Measurements from ENCODE around the gene FBLN2.

DNA sequence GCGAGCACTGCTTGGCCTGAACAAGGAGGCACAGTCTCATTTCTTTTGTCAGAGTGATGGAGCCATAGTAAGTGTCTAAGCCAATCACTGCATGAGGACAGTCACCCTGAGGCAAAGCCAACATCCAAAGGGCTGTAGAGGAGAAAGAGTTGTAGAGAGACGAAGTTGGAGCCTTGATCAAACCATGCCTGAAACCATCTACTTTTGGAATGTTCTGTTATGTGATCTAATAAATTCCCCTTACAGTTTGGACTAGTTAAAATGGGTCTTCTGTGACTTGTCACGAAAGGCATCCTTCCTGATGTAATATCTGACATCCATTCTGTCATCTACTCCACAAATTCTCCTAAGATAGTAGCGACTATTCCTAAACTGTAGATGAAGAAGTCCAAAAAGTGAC is 128.3 kb downstream of the FBLN2 start:
- TF ChIP-seq, protein P1, sequence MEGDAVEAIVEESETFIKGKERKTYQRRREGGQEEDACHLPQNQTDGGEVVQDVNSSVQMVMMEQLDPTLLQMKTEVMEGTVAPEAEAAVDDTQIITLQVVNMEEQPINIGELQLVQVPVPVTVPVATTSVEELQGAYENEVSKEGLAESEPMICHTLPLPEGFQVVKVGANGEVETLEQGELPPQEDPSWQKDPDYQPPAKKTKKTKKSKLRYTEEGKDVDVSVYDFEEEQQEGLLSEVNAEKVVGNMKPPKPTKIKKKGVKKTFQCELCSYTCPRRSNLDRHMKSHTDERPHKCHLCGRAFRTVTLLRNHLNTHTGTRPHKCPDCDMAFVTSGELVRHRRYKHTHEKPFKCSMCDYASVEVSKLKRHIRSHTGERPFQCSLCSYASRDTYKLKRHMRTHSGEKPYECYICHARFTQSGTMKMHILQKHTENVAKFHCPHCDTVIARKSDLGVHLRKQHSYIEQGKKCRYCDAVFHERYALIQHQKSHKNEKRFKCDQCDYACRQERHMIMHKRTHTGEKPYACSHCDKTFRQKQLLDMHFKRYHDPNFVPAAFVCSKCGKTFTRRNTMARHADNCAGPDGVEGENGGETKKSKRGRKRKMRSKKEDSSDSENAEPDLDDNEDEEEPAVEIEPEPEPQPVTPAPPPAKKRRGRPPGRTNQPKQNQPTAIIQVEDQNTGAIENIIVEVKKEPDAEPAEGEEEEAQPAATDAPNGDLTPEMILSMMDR (IDR thresholded peaks at IDR 0.05) = no peak
- TF ChIP-seq POLR2AphosphoS5 (IDR thresholded peaks at IDR 0.05) = no peak

Measured in suprapubic skin (tissue), 3 donors.